Umbilical cord (tissue), 2 donors: ENCODE results near the gene TADA2A. TPM values are rescaled to one million over a fixed set of nuclear protein-coding genes. Genes with fewer than 3 reads are reported as not detected.

Experiments used
- DNase-seq: peaks from one replicate; pipeline ENCODE4 v3.0.0-alpha.2; 2015; ENCODE audit warnings: low spot score
- total RNA-seq: library from RNA; depleted of rRNA; stranded (reverse); fragments of >200 nt; gene quantifications from one replicate; pipeline ENCODE4 v1.2.3, GENCODE V29; 2014; ENCODE audit warnings: low replicate concordance; ENCODE audit not compliant: insufficient read depth

The TADA2A gene, protein sequence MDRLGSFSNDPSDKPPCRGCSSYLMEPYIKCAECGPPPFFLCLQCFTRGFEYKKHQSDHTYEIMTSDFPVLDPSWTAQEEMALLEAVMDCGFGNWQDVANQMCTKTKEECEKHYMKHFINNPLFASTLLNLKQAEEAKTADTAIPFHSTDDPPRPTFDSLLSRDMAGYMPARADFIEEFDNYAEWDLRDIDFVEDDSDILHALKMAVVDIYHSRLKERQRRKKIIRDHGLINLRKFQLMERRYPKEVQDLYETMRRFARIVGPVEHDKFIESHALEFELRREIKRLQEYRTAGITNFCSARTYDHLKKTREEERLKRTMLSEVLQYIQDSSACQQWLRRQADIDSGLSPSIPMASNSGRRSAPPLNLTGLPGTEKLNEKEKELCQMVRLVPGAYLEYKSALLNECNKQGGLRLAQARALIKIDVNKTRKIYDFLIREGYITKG
- 53.9 TPM for total RNA-seq

GRCh38 chr17:37406635-37407461, at the start of gene TADA2A, which contains the start of gene ACACA:
TADA2A (plus strand) TSS chr17:37406886; CDS start chr17:37411366, 4,480 bp downstream.
ACACA (minus strand) TSS chr17:37406836; CDS start chr17:37406299, 537 bp downstream.
- peak; percentile 87 for DNase-seq

- DNase-seq = peak; percentile 79
These were observed 48.4 kb upstream of the TADA2A start for GRCh38 chr17:37358098-37358829.

DNA sequence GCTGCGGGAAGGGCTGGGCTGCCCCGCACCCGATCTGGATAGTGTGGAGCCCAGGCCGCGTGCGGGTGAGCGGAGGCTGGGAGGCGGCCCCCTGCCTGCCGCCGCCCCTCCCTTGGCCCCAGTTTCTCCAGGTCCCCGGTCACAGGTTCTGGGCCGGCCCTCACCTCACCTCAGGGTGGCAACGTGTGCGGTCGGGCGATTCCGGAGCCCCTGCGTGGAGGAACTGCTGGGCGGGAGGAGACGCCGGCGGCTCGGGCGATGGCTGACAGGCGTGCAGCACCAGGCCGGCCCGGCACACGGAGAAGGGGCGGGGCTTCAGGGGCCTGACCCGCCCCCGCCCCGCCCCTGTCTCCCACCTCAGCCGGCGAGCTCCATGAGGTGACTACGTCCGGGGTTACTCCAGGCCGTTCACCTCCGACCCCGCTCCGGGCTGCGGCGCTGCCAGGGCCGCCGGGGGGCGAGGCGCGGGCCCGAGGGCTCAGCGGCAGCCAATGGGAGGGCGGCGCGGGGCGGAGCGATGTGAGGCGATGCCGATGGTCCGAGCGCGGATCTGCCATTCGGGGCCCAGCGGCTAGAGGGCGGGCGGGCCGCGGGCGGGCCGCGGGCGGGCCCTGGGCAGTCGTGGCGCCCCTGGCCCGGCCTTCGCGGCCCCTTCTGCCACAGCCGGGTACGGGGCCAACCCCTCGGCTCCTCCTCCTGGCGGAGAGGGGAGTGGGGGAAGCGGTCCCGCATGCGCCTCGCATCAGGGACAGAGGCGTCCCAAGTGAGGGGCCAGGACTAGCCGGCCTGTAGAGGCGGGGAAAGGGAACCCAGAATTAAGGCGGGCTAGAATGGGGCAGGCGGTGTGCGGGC, 47.6 kb upstream of the TADA2A start:
- DNase-seq = peak; percentile 96

- DNase-seq = no peak
These were observed 47.0 kb upstream of the TADA2A start for GRCh38 chr17:37359682-37360188.

DNA sequence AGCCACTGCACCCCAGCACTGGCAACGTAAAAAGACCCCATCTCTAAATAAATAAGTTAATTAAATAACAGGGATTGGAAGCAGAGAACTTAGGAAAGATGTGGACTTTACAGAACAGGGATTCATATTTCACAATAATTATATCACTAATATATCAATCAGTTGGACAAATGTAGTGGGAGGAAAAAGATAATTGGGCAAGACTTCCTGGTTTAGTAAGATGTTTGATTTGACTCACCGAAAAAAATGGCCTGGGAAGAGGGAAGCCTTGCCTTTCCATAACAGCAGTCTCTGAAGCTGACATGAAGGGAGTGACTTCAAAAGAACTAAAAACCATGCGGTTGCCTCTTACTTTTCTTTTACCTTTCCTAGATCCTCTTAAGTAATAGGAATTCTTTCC, 46.1 kb upstream of the TADA2A start:
- DNase-seq = no peak

GRCh38 chr17:37361543-37361942, 45.1 kb upstream of the TADA2A start:
- peak; percentile 77 for DNase-seq

GRCh38 chr17:37365589-37365988, 41.1 kb upstream of the TADA2A start:
- no peak for DNase-seq

GRCh38 chr17:37368577-37368976, 38.1 kb upstream of the TADA2A start:
- DNase-seq = no peak

DNA sequence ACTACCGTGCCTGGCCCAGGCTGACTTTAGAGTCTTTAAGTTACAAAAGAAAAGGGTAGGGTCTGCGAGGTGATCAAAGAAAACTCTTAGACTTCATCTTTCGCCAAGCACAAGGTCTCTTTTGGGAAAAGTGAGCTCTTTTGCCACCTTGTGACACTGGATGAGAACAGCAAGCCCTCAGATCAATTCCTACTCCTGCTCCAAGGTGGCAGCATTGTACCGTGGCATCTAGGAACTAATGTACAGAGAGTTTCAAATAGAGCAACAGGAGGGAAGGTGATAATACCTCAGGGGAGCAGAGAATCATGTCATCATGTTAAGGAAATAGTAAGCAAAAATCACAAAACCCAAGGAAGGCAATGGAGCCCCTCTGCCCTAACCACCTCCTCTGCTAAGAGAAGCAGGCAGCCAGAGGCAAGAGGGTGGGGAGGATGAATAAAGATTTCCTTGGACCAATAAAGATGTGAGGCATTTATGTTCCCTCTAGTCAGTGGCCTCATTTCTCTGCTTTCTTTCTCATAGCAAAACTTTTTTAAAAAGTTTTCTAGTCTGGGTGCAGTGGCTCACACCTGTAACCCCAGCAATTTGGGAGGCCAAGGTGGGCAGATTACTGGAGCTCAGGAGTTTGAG, 33.0 kb upstream of the TADA2A start:
- DNase-seq = peak; percentile 90

DNA sequence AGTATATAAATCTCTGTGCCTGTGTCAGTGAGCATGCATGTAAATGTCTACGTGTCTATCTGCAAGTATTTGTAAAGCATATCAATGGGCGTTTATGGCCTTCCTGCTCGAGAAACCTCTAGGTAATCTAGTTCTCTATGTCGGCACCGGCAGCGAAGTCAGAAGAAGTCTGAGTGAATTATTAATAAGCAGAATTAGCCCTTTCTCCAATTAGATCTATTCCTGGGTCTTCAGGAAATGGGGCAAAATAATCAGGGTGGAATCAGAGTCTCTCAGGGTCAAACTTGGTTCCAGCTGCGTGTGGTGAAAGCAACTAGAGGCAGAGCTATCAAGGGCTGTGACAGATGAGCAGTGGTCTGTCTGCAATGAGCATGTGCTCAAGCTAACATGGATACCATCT, 31.0 kb upstream of the TADA2A start, which contains the start of gene C17orf78:
TSS of gene C17orf78 (plus strand) at position 280 of the 400 bp plus-strand sequence. CDS start at position 388, 108 bp downstream.
- no peak for DNase-seq

DNA sequence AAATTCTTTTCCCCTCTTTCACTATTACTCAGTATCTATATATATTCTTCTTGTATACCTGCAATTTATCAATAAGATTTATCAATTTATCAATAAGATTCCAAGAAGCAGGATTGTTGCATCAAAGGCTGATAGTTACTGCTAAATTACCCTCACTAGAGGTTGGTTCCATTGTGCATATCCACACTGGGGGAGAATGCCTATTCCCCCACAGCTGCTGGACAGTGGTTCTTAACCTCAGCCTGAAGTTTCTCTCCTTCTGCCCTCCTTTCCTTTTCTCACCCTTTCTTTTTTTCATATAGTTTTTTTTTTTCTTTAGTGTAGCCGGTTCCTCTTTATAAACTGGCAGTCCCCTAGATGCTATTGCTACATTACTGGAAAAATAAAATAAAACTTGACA, 24.6 kb upstream of the TADA2A start:
- DNase-seq = no peak

DNA sequence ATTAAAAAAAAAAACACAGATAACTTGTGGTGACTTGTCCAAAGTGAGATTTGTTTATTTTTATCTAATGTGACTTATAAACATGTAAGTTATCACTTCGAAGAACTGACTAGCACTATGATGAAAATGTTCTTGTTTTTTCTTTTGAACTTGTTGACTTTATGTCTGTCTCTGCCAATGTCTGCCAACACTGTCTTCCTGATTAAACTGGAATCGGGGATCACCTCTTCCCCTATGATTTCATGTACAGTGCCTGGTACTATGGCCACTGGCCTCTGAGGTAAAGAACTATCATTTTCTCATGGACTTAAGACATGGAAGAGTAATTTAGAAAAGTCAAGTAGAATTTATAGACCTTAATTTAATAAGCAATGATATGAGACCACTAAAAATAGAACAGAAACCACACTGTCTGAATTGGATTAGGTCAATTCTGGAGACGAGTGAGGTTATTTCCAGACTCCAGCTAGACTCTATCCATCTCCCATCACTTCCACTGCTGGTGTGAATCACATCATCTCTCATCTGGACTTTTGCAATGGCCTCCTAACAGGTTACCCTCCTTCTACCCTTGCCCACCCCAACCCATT, 22.0 kb upstream of the TADA2A start:
- no peak for DNase-seq

- DNase-seq = no peak
These were observed 21.2 kb upstream of the TADA2A start for GRCh38 chr17:37385474-37385990.

DNA sequence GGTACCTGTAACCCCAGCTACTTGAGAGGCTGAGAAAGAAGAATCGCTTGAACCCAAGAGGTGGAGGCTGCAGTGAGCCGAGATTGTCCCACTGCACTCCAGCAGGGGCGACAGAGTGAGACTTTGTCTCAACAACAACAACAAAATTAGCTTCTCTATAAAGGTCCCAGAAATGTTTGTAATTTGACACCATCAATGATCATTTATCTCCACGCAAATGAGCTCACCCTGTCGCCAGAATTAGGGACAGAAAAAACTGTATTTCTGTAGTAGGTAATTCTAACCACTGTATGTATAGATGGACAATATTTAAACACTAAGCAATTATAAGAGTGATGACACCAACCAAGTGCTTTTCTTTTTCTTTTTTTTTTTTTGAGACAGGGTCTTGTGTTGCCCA, 20.2 kb upstream of the TADA2A start:
- no peak for DNase-seq

DNA sequence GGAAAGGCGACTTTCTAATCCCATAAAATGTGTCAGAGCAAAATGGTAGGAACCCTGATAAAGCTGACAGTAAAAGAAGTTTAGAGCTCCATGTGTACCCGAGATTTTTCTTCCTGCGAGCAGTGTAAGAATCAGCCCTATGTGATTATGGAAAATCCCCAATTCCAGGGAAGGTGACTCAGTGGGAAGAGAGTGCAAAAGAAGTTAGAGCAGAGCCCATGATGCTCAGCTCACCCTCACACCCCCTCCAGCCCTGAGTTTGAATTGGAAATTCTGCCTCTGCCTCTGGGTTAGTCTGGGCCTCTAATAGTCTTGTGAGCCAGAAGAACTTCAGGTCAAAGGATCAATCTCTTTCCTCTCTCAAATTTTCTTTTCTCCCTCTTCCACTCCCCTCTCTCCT, 18.4 kb upstream of the TADA2A start:
- DNase-seq = peak; percentile 38

DNA sequence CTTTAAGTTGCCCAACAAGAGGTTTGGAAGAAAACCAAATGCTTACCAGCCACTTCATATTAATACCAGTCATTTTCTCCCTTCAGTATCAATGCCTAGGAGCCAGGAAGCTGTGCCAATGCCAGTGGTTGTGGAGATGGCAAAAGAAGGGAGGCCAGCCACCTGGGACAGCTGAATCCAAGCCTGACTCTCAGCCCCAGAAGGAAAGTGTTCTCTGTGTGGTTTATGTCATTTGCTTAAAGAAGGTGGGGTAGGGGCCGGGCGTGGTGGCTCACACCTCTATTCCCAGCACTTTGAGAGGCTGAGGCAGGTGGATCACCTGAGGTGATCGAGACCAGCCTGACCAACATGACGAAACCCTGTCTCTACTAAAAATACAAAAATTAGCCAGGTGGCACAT, 17.5 kb upstream of the TADA2A start:
- DNase-seq = no peak

DNA sequence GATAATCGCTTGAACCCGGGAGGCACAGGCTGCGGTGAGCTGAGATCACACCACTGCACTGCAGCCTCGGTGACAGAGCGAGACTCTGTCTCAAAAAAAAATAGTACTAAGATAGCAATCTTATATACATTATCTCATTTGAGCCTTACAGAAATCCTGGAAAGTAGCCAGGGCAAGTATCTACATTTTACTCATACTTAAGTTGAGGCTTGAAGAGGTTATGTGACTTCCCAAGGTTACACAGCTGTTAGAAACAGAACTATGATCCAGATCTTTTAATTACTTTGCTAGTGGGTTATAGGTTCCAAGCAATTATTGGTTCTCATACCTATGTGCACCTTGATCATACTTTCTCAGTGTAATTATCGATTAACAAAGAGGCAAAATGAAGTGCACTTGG, 15.5 kb upstream of the TADA2A start:
- DNase-seq = peak; percentile 26

DNA sequence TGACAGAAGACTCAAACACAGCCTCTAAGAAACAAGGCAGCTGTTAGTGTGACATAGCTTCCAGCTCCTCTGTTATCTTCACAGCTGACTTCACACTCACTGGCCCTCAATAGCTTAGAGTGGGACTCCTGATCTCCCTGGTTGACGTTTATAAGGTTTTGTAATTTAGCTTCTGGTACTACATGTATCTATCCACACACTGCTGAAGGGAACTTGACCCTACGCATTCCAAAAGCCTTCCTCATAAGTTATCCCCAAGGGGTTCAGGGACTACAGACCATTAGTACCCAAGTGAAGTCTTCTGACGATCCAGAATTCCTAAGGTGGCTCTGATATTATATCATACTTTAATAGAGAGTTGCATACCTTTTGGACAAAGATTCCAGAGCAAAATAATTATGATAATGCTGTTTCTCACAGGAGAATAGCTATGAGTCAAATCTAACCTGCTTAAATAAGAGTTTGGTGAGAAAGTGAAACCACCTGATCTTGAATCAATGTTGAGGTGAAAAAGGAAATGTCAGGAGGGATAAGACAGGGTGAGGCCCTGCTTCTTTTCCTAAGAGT, 14.6 kb upstream of the TADA2A start:
- peak; percentile 49 for DNase-seq

- no peak for DNase-seq
These were observed 13.3 kb upstream of the TADA2A start for GRCh38 chr17:37393352-37393751.
